GM18951 (cell line): ENCODE data around the gene IL15RA.
"Not testable (repeated sequence)": the region's sequence is repeated elsewhere in the genome, so short reads cannot be mapped to it uniquely, and the experiment has no call there.

Experiments
- POLR2A ChIP-seq: IDR thresholded peaks from 4 replicates; pipeline ENCODE4 v1.6.1; 2011; ENCODE audit warnings: mild to moderate bottlenecking; ENCODE audit not compliant: insufficient read length, insufficient read depth; ENCODE audit errors: extremely low read depth
- in situ Hi-C: fragments of 300-500 bp; cut with MboI; formaldehyde crosslinking; loops from one replicate; pipeline ENCODE4 v1.12.0; 2022; ENCODE audit warnings: low sequenced_read_pairs, mixed read lengths, inconsistent platforms; ENCODE audit not compliant: unreplicated experiment

IL15RA gene

DNA sequence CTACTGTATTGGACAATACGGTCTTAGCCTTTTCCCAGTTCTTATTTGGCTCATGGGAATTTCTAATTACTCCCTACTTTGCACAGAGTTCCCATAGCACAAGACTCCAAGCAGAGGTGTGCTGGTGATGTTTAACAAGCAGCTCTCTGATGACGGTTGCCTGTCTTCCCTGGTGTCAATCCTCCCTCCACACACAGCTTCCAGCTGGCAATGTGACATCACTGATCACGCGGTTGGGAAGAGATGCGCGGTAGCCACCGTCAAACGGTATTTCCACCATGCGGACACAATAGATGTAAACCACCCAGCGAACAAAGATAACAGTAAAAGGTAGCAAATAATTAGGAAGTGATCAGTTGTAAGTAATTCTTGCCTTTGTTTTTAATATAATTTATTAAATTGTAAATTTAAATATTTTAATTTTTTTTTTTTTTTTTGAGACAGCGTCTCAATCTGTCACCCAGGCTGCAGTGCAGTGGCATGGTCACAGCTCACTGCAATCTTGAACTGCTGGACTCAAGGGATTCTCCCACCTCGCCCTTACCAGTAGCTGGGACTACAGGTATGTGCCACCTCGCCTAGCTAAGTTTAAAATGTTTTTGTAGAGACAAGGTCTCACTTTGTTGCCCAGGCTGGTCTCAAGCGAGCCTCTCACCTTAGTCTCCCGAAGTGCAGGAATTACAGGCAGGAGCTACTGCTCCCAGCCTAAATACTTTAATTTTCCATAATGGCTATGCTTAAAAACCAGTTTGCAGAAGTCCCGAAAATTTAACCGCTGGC is 36.3 kb upstream of the IL15RA start:
- in situ Hi-C loops: loop anchor here (10.0 kb wide), 1 partner anchor 71 kb away; the partner anchor contains the start of gene RBM17

DNA sequence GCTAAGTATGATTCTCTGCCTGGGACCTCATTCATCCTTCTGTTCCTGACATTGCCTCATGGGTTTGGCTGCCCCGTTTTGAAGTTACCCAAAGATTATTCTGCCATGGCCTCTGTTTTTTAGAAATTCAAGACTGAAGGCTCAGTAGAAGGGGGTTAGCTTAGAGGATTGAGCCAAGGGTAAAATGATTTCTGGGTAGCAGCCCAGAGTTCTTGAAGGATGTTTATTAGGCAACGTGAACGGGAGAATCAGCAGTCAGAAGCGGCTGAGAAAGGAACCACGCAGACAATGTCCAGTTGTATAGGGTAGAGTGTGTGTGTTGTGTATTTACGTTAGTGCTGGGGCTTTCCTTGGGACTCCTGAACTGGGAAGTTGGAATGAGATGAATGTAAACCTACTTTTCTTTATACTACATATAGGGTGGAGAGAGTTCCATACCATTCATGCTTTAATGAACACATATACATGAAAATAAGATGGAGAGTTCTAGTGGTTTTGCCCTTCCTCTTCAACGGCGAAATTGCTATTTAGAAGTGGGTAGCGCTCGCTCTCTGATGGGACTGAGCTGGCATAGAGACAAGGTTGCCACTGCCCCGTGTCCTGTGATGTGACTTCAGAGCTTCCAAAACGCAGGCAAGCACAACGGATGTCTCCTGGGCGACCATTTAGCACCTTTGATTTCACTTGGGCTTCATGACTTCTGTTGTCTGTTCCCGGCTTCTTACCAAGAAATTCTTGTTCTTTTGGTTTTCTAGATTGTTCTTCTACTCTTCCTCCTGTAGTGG is 35.0 kb upstream of the IL15RA start:
- in situ Hi-C loops: loop anchor here (10.0 kb wide), 1 partner anchor 72 kb away; the partner anchor contains the start of gene RBM17
- TF ChIP-seq POLR2A: no peak

More for the DNA sequence above, 36.3 kb upstream of the IL15RA start:
- TF ChIP-seq POLR2A: no peak

DNA sequence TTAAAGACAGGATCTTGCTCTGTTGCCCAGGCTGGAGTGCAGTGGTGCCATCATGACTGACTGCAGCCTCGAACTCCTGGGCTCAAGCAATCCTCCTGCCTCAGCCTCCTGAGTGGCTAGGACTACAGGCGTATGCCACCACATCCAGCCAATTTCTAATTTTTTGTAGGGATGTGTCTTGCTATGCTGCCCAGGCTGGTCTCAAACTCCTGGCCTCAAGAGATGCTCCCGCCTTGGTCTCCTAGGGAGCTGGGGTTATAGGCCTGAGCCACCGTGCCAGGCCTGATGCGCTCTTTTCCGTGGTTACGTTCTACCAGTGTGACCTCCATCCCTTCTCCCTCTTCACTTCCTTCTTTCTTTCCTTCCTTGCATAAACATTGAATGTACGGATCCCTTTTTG is 34.2 kb upstream of the IL15RA start:
- in situ Hi-C loops: loop anchor here (10.0 kb wide), 1 partner anchor 73 kb away; the partner anchor contains the start of gene RBM17
- TF ChIP-seq POLR2A: no peak

DNA sequence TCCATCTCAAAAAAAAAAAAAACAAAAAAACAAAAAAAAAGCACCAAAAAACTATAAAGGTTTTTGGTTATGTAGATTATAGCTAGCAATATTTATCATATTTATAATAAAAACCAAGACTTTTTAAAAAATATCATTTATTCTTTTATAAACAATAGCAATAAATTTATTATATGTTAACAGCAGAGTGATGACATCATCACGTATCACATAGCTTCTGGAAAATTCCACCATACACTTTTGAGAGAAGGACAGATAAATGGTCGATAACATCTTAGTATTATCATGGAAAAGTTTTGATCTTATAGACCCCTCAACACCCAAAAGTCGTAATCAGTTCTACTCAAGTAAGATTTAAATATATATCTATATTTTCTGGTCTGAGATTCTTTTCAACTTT is 33.2 kb upstream of the IL15RA start:
- TF ChIP-seq POLR2A: no peak
- in situ Hi-C loops: loop anchor here (10.0 kb wide), 1 partner anchor 74 kb away; the partner anchor contains the start of gene RBM17

DNA sequence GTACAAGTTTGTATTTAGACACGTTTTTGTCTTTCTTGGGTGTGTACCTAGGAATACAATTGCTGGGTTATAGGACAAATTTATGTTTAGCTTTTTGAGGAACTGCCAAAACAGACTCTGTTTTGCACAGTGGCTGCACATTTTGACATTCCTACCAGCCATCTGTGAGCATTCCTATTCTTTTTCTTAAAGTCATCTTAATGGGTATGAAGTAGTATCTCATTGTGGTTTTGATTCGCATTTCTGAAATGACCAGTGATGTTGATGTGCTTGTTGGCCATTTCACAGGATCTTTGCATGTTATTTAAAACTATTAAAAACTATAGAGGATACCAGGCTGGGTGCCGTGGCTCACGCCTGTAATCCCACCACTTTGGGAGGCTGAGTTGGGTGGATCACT is 32.6 kb upstream of the IL15RA start:
- no peak for TF ChIP-seq POLR2A
- in situ Hi-C loops: loop anchor here (10.0 kb wide), 1 partner anchor 75 kb away; the partner anchor contains the start of gene RBM17

DNA sequence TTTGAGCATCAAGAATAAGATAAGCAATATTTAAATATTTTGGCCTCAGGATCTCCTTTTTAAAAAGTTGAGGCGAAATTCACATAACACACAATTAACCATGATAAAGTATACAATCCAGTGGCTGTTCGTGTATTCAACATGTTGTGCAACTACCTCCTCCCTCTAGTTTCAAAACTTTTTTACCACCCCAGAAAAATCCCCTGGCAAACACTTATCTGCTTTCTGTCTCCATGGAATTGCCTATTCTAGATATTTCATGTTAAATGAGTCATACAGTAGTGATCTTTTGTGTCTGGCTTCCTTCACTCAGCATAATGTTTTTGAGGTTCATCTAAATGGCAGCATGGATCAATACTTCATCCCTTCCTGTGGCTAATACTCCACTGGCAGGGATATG is 31.8 kb upstream of the IL15RA start:
- no peak for TF ChIP-seq POLR2A
- in situ Hi-C loops: no loop called here

DNA sequence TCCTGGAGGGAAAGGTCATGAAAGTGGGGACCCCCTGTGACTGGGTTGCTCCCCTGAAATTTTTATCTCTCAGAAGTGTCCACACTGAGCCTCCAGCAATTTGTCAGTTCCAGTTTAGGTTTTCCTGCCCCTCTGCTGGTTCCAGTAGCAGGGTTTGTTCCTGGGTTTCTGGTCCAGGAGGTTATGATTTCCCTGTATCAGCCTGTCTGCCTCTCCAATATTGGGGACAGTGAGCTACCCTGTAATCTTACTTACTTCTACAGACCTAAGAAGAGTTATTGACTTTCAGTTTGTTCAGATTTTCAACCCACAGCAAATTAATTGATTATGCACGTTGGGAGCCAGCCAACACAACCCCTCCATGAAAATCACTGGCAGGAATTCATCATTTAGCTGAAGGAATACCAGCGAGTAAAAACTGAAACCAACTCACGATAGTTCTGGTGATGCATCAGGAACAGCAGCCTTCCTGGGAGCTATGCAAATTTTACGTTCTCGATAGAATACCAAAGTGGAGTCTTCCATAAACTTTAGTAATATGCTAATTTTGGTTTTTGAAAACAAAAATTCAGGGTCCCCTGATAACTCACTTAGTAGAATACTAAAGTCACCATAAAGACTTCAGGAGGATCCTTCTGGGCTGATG is 31.3 kb upstream of the IL15RA start:
- TF ChIP-seq POLR2A: no peak
- in situ Hi-C loops: no loop called here

DNA sequence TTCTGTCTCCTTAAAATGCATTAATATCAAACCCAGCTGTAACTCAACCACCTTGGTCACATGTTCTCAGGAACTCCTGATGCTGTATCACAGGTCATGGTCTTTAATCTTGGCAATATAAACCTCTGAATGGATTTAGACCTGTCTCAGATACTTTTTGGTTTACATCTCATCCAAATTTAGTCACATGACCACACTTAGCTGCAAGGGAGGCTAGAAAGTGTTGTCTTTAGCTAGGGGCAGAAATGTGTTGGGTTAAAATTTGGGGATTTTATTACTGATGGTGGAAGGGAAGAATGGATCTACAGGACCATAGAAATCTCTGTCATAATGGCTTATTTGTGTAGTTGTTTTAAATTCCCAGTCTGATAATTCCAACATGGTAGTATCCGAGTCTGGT is 29.6 kb upstream of the IL15RA start:
- no peak for TF ChIP-seq POLR2A
- in situ Hi-C loops: no loop called here

DNA sequence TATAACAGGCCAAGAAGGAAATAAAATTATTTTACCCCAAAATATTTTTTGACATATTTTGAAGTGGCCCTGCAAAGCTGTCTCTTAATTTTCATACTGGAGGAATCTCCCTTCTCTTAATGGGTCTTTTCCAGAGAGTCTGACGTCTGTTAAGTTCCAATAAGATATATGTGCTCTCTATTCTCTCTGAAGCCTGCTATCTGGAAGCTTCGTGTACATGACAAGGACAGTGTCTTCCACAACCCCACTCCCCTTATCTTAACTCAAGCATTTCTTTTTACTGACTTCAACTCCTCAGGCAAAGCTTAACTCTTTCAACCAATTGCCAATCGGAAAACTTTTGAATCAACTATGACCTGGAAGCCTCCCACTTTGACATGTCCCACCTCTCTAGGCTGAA is 29.2 kb upstream of the IL15RA start:
- in situ Hi-C loops: no loop called here
- TF ChIP-seq POLR2A: no peak

DNA sequence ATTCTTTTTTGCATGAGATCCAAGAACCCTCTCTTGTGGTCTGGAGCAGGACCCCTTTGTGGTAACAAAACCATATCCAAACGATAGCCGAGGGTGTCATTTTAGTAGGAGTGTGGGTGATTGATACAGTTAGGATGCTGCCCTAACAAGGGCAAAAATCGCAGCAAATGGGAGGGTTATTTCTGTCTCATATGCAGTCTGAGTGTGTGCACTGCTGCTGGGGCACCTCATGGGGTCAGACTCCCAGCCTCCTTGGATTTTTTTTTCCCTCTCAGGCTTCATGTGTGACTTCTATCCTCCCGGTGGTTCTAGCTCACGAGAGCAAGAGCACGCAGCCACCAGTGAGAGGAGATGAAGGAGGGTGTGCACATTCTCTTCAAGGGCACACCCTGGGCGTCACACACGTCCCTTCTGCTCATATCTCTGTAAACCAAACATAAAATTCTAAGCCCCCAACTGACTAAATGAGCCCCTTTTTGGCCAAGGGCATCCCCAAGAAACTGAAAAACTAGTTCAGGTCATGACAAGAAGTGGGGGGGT is 28.6 kb upstream of the IL15RA start:
- TF ChIP-seq POLR2A: no peak
- in situ Hi-C loops: no loop called here

DNA sequence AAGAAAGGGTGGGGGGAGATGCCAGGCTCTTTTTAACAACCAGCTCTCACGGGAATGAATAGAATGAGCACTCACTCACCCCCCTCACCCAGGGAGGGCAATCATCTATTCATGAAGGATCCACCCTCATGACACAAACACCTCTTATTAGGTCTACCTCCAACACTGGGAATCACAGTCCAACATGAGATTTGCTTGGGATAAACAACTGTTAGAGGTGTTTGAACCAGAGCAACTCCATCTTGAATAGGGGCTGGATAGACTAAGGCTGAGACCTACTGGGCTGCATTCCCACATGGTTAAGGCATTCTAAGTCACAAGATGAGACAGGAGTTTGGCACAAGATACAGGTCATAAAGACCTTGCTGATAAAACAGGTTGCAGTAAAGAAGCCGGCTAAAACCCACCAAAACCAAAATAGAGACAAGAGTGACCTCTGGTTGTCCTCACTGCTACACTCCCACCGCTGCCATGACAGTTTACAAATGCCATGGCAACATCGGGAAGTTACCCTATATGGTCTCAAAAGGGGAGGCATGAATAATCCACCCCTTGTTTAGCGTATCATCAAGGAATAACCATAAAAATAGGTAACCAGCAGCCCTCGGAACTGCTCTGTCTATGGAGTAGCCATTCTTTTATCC is 27.9 kb upstream of the IL15RA start:
- in situ Hi-C loops: not testable (repeated sequence)

DNA sequence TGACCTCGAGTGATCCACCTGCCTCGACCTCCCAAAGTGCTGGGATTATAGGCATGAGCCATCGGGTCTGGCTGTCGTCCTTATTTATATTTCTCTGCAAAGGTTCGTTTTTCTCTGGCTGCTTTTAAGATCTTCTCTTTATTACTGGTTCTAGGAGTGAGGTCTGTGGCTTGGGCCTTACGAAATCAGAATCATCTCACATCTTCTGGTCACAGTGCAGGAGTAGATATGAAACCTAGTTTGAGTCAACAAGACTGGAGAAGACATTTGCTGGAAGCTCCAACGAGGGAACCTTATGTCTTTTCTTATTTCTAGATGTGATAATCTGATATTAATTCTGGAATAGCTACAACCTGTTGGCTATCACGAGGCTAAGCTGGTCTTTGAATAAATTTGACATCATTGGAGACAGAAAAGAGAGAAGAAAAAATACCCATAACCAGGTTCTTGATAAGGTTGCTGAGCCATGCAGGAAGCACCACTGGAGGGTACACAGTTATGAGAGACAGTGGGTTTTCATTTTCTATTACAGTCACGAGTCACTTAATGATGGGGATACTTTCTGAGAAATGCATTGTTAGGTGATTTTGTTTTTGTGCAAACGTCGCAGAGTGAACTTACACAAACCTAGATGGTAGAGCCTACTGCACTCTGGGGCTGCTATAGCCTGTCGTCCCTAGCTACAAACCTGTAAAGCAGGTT is 25.6 kb upstream of the IL15RA start:
- in situ Hi-C loops: no loop called here
- TF ChIP-seq POLR2A: no peak
